H9 (cell line): ENCODE results near the gene CDKN2C. TPM values are rescaled to one million over a fixed set of nuclear protein-coding genes. Genes with fewer than 3 reads are reported as not detected.

Source experiments
- DNase-seq: peaks from one replicate; pipeline ENCODE4 v3.0.0-alpha.2; 2017
- H2AFZ ChIP-seq: one replicate; pipeline ENCODE4 v1.6.1; 2013; ENCODE audit warnings: mild to moderate bottlenecking, low read length, control low read depth, moderate library complexity
- H2AK5ac ChIP-seq: 2 replicates; pipeline ENCODE4 v1.6.1; 2013; ENCODE audit warnings: low read length, control low read depth, mixed read lengths; ENCODE audit not compliant: insufficient read length
- H2BK120ac ChIP-seq: one replicate; pipeline ENCODE4 v1.6.1; 2013; ENCODE audit warnings: low read depth, mild to moderate bottlenecking, low read length, control low read depth, inconsistent platforms; ENCODE audit not compliant: poor library complexity, severe bottlenecking
- H2BK12ac ChIP-seq: 2 replicates; pipeline ENCODE4 v1.6.1; 2013; ENCODE audit warnings: low read length, control low read depth, mixed read lengths, low read depth; ENCODE audit not compliant: insufficient read length
- H2BK15ac ChIP-seq: 2 replicates; pipeline ENCODE4 v1.6.1; 2013; ENCODE audit warnings: low read depth, low read length, control low read depth
- H2BK20ac ChIP-seq: one replicate; pipeline ENCODE4 v1.6.1; 2013; ENCODE audit warnings: low read depth, mild to moderate bottlenecking, low read length, control low read depth, inconsistent platforms; ENCODE audit not compliant: poor library complexity, severe bottlenecking
- H2BK5ac ChIP-seq: 2 replicates; pipeline ENCODE4 v1.6.1; 2013; ENCODE audit warnings: low read length, control low read depth, mixed read lengths; ENCODE audit not compliant: insufficient read length
- H3K14ac ChIP-seq: 2 replicates; pipeline ENCODE4 v1.6.1; 2013; ENCODE audit warnings: low read length, control low read depth; ENCODE audit not compliant: insufficient read depth
- H3K18ac ChIP-seq: 2 replicates; pipeline ENCODE4 v1.6.1; 2013; ENCODE audit warnings: low read depth, mild to moderate bottlenecking, mixed read lengths, low read length, control low read depth; ENCODE audit not compliant: insufficient read length
- H3K23ac ChIP-seq: 2 replicates; pipeline ENCODE4 v1.6.1; 2013; ENCODE audit warnings: low read length, control low read depth, mixed read lengths, low read depth; ENCODE audit not compliant: insufficient read length
- H3K23me2 ChIP-seq: 2 replicates; pipeline ENCODE4 v1.6.1; 2013; ENCODE audit warnings: low read depth, mild to moderate bottlenecking, mixed read lengths, low read length, control low read depth; ENCODE audit not compliant: insufficient read length, poor library complexity, severe bottlenecking
- H3K27ac ChIP-seq: 2 replicates; pipeline ENCODE4 v1.5.1; 2013; ENCODE audit warnings: low read length, control low read depth, mixed read lengths, low read depth; ENCODE audit not compliant: insufficient read length
- H3K27me3 ChIP-seq: 2 replicates; pipeline ENCODE4 v1.6.1; 2013; ENCODE audit warnings: low read length, control low read depth, inconsistent platforms; ENCODE audit not compliant: insufficient read depth
- H3K4ac ChIP-seq: 2 replicates; pipeline ENCODE4 v1.6.1; 2013; ENCODE audit warnings: low read depth, mild to moderate bottlenecking, control low read depth, inconsistent platforms, low read length, moderate library complexity
- H3K4me1 ChIP-seq: 2 replicates; pipeline ENCODE4 v1.6.1; 2013; ENCODE audit warnings: low read length, control low read depth, inconsistent platforms; ENCODE audit not compliant: insufficient read depth
- H3K4me2 ChIP-seq: 2 replicates; pipeline ENCODE4 v1.6.1; 2013; ENCODE audit warnings: low read length, control low read depth, mixed read lengths; ENCODE audit not compliant: insufficient read length, insufficient read depth
- H3K56ac ChIP-seq: 2 replicates; pipeline ENCODE4 v1.6.1; 2013; ENCODE audit warnings: low read depth, mild to moderate bottlenecking, mixed read lengths, low read length, control low read depth; ENCODE audit not compliant: insufficient read length
- H3K79me1 ChIP-seq: 2 replicates; pipeline ENCODE4 v1.6.1; 2013; ENCODE audit warnings: low read depth, mild to moderate bottlenecking, moderate library complexity, low read length, control low read depth, inconsistent platforms; ENCODE audit not compliant: insufficient read depth, poor library complexity, severe bottlenecking
- H3K79me2 ChIP-seq: 2 replicates; pipeline ENCODE4 v1.6.1; 2013; ENCODE audit warnings: low read length, control low read depth, inconsistent platforms; ENCODE audit not compliant: insufficient read depth
- H3K9ac ChIP-seq: 2 replicates; pipeline ENCODE4 v1.6.1; 2013; ENCODE audit warnings: low read length, control low read depth, mixed read lengths; ENCODE audit not compliant: insufficient read length; ENCODE audit errors: extremely low read depth
- H3K9me3 ChIP-seq: one replicate; pipeline ENCODE4 v1.6.1; 2013; ENCODE audit warnings: low read depth, low read length, inconsistent platforms; ENCODE audit not compliant: control insufficient read depth
- H3T11ph ChIP-seq: one replicate; pipeline ENCODE4 v1.6.1; 2013; ENCODE audit warnings: mild to moderate bottlenecking, low read length, control low read depth, inconsistent platforms
- H4K20me1 ChIP-seq: one replicate; pipeline ENCODE4 v1.6.1; 2013; ENCODE audit not compliant: control insufficient read depth, insufficient read length, insufficient read depth
- H4K5ac ChIP-seq: 2 replicates; pipeline ENCODE4 v1.6.1; 2013; ENCODE audit warnings: low read depth, mild to moderate bottlenecking, mixed read lengths, low read length, control low read depth; ENCODE audit not compliant: insufficient read length
- H4K8ac ChIP-seq: replicated peaks from 2 replicates; pipeline ENCODE4 v1.6.1; 2013; ENCODE audit warnings: low read length, control low read depth, mixed read lengths, low read depth; ENCODE audit not compliant: insufficient read length
- H4K91ac ChIP-seq: 2 replicates; pipeline ENCODE4 v1.6.1; 2013; ENCODE audit warnings: low read depth, mild to moderate bottlenecking, moderate library complexity, mixed read lengths, low read length, control low read depth; ENCODE audit not compliant: insufficient read length
- H3K27ac Mint-ChIP-seq, 3 experiments: 2 replicates in 2 of 3; 3 replicates in 1 of 3; pipeline ENCODE4 v1.8.0; 2020 to 2021; ENCODE audit warnings: mixed read lengths in 3 of 3, mild to moderate bottlenecking in 1 of 3, moderate library complexity in 1 of 3
- H3K27me3 Mint-ChIP-seq: 2 replicates; pipeline ENCODE4 v1.8.0; 2021; ENCODE audit warnings: low read depth, mild to moderate bottlenecking, moderate library complexity, mixed read lengths
- H3K36me3 Mint-ChIP-seq, 3 experiments: 2 replicates in 2 of 3; 3 replicates in 1 of 3; pipeline ENCODE4 v1.8.0; 2020 to 2021; ENCODE audit warnings: low read depth in 3 of 3, mixed read lengths in 3 of 3; ENCODE audit not compliant: insufficient read depth in 1 of 3
- H3K4me1 Mint-ChIP-seq, 2 experiments: 2 replicates each; pipeline ENCODE4 v1.8.0; 2020; ENCODE audit warnings: mixed read lengths in 2 of 2
- H3K4me3 Mint-ChIP-seq, 2 experiments: 2 replicates in 1 of 2; 3 replicates in 1 of 2; pipeline ENCODE4 v1.8.0; 2020 to 2021; ENCODE audit warnings: mild to moderate bottlenecking in 2 of 2, mixed read lengths in 2 of 2, moderate library complexity in 1 of 2
- H3K9me3 Mint-ChIP-seq, 2 experiments: 2 replicates in 1 of 2; 3 replicates in 1 of 2; pipeline ENCODE4 v1.8.0; 2020; ENCODE audit warnings: mild to moderate bottlenecking in 2 of 2, mixed read lengths in 2 of 2, moderate library complexity in 1 of 2
- CTCF ChIP-seq: fragments of 200-600 bp; sonication (generic); conservative IDR thresholded peaks from 3 replicates; pipeline ENCODE4 v1.8.0; 2021; ENCODE audit warnings: antibody characterized with exemption, mild to moderate bottlenecking
- WGBS: extraction: QIAGEN DNeasy Blood & Tissue Kit; methylation state at CpG from one replicate; pipeline ENCODE4 v1.1.7; 2013; ENCODE audit warnings: missing lambda C conversion rate, low lambda C conversion rate, mixed read lengths; ENCODE audit not compliant: insufficient read length; ENCODE audit errors: extremely low coverage; 5-methylcytosine and 5-hydroxymethylcytosine counted together
- long read RNA-seq: library from polyadenylated mRNA; unstranded; transcript quantifications from one replicate; pipeline ENCODE4 v2.0.0, GENCODE V29; 2020
- total RNA-seq: library from RNA; stranded (reverse); gene quantifications from 2 replicates; pipeline ENCODE4 v1.2.1, GENCODE V29; 2021

CDKN2C gene
- not detected in 2 replicates for total RNA-seq
- long read RNA-seq = 0 reads

- no peak within 1 kb of the TSS for H4K8ac ChIP-seq
- H4K5ac ChIP-seq = no peak within 1 kb of the TSS
- H2BK5ac ChIP-seq = no peak within 1 kb of the TSS
- peaks cover 55% of the 10 kb centered on the region for H3K27me3 ChIP-seq
- H2AFZ ChIP-seq = no peak within 1 kb of the TSS
- H3K4ac ChIP-seq = no peak within 1 kb of the TSS
- H3K56ac ChIP-seq = no peak within 1 kb of the TSS
- H3K4me3 Mint-ChIP-seq = peak within 1 kb of the TSS; percentile 59 to 84
- H3K36me3 Mint-ChIP-seq = no peaks in the 10 kb centered on the region
- no peak within 1 kb of the TSS for H2AK5ac ChIP-seq
- no peak within 1 kb of the TSS for H3K27ac ChIP-seq
- no peaks in the 10 kb centered on the region for H3K79me1 ChIP-seq
- no peaks in the 10 kb centered on the region for H3K9me3 ChIP-seq
- H3K23me2 ChIP-seq = peaks cover 17% of the 10 kb centered on the region
- H4K91ac ChIP-seq = no peak within 1 kb of the TSS
- no peak for TF ChIP-seq CTCF
- no peaks in the 10 kb centered on the region for H4K20me1 ChIP-seq
- H2BK120ac ChIP-seq = no peak within 1 kb of the TSS
- peaks cover 95% of the 10 kb centered on the region for H3K27me3 Mint-ChIP-seq
- H3K9ac ChIP-seq = no peak within 1 kb of the TSS
- H2BK12ac ChIP-seq = no peak within 1 kb of the TSS
- H3K23ac ChIP-seq = no peak within 1 kb of the TSS
- peak; percentile 55 for DNase-seq
- H3K4me2 ChIP-seq = peak within 1 kb of the TSS; percentile 79
- H3K4me1 Mint-ChIP-seq = peaks cover 12 to 28% of the 10 kb centered on the region in 2 experiments
- H3K4me1 ChIP-seq = no peaks in the 10 kb centered on the region
- H3T11ph ChIP-seq = no peak within 1 kb of the TSS
- H3K27ac Mint-ChIP-seq = no peak within 1 kb of the TSS
- H2BK20ac ChIP-seq = no peak within 1 kb of the TSS
- no CpG with 5 or more reads among the region's 44 CpGs for WGBS
- H3K79me2 ChIP-seq = no peaks in the 10 kb centered on the region
- H2BK15ac ChIP-seq = no peak within 1 kb of the TSS
- peaks cover 0 to 3% of the 10 kb centered on the region in 2 experiments; a peak in 2 of 5 replicates for H3K9me3 Mint-ChIP-seq
- H3K18ac ChIP-seq = no peak within 1 kb of the TSS
- H3K14ac ChIP-seq = no peak within 1 kb of the TSS
These were observed at the start of gene CDKN2C for GRCh38 chr1:50969611-50970508. CDKN2C (plus strand) TSS chr1:50970245; CDS start chr1:50970369, 124 bp downstream.
